ENCODE results near the gene PRPS1L1. TPM values are rescaled to one million over a fixed set of nuclear protein-coding genes. Genes with fewer than 3 reads are reported as not detected.

PRPS1L1 gene
- total RNA-seq, 1 experiment from 2014 or later, result not detected

GRCh38 chr7:18059171-18059570 lies 31.5 kb upstream of the PRPS1L1 start:
- no peak overlapping the region for H3K27ac Mint-ChIP-seq
- no peak for DNase-seq
- H3K9me3 Mint-ChIP-seq, result no peaks in the 10 kb centered on the region
- Histone ChIP-seq H3K9ac (ENCODE audit: extremely low read depth, insufficient read length, low read length) (no peak overlapping the region), H2BK15ac (ENCODE audit: low read depth, low read length) (no peak overlapping the region), H3K79me2 (ENCODE audit: insufficient read depth, low read length) (no peaks in the 10 kb centered on the region), H3K23ac (ENCODE audit: insufficient read length, low read depth, low read length) (no peak overlapping the region), H2BK120ac (ENCODE audit: low read depth, low read length, poor library complexity, severe bottlenecking) (no peak overlapping the region), H3K14ac (ENCODE audit: insufficient read depth, low read length) (no peak overlapping the region), H2BK12ac (ENCODE audit: insufficient read length, low read depth, low read length) (no peak overlapping the region), H4K20me1 (ENCODE audit: control insufficient read depth, insufficient read depth, insufficient read length) (no peaks in the 10 kb centered on the region), H3K23me2 (ENCODE audit: insufficient read length, low read depth, low read length, poor library complexity, severe bottlenecking) (no peaks in the 10 kb centered on the region), H3K4me2 (ENCODE audit: insufficient read depth, insufficient read length, low read length) (no peak overlapping the region), H2AK5ac (ENCODE audit: insufficient read length, low read length) (no peak overlapping the region), H3K27me3 (ENCODE audit: insufficient read depth, low read length) (no peaks in the 10 kb centered on the region), H3K4me1 (ENCODE audit: insufficient read depth, low read length) (0 out of 2 replicates have a peak, but pooled peaks cover 4% of the 10 kb centered on the region), H3T11ph (ENCODE audit: low read length) (no peak overlapping the region), H2BK5ac (ENCODE audit: insufficient read length, low read length) (no peak overlapping the region), H4K8ac (replicated peaks; ENCODE audit: insufficient read length, low read depth, low read length) (no peak overlapping the region), H2BK20ac (ENCODE audit: low read depth, low read length, poor library complexity, severe bottlenecking) (no peak overlapping the region), H3K79me1 (ENCODE audit: insufficient read depth, low read depth, low read length, poor library complexity, severe bottlenecking) (no peaks in the 10 kb centered on the region), H3K27ac (ENCODE audit: insufficient read length, low read depth, low read length) (no peak overlapping the region), H3K18ac (ENCODE audit: insufficient read length, low read depth, low read length) (no peak overlapping the region), H4K5ac (ENCODE audit: insufficient read length, low read depth, low read length) (no peak overlapping the region), H4K91ac (ENCODE audit: insufficient read length, low read depth, low read length) (no peak overlapping the region), H2AFZ (ENCODE audit: low read length) (no peak overlapping the region), H3K9me3 (ENCODE audit: control insufficient read depth, low read depth, low read length) (no peaks in the 10 kb centered on the region), H3K56ac (ENCODE audit: insufficient read length, low read depth, low read length) (no peak overlapping the region), H3K4ac (ENCODE audit: low read depth, low read length) (no peak overlapping the region)
- no peak overlapping the region for H3K4me3 Mint-ChIP-seq
- TF ChIP-seq CTCF (conservative IDR thresholded peaks at IDR 0.05), result no peak
- peaks cover 11 to 13% of the 10 kb centered on the region in 2 experiments for H3K4me1 Mint-ChIP-seq
- no peaks in the 10 kb centered on the region for H3K27me3 Mint-ChIP-seq (ENCODE audit: low read depth)
- WGBS (ENCODE audit: extremely low coverage, insufficient read length, low lambda C conversion rate), result no CpG with 5 or more reads among the region's 4 CpGs
- H3K36me3 Mint-ChIP-seq (ENCODE audit: insufficient read depth in 1 of 3, low read depth in 3 of 3), result no peaks in the 10 kb centered on the region
